GM19035 (cell line): Measurements from ENCODE around the gene ATP10A.

Experiments used
- ATAC-seq: cut with Tn5 transposase; IDR thresholded peaks from one replicate; pipeline ENCODE4 v1.9.1; 2021; ENCODE audit not compliant: unreplicated experiment

The ATP10A gene

DNA sequence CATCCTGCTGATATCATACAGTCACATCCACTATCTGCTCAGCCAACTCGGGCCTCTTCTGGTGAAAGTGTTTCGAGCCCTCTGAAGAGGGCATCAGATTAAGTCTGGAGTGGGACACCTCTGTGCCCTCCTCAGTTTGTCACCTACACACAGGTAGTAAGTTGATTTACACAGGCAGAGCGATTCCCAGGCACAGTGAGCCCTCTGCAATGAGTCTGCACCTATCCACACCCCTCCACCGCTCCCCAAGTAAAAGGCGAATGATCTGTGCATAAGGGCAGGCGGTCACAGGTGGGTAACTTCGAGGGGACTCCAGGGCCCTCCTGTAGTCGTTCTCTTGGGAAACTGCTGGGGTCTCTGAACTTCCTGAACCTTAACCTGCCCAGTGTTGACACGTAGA lies 152.0 kb downstream of the ATP10A start:
- ATAC-seq, result no peak

GRCh38 chr15:25710184-25710583 lies 152.9 kb downstream of the ATP10A start:
- no peak for ATAC-seq

GRCh38 chr15:25709437-25710159 lies 153.5 kb downstream of the ATP10A start:
- no peak for ATAC-seq

- ATAC-seq, result no peak
Observed at GRCh38 chr15:25708391-25708790, 154.7 kb downstream of the ATP10A start.

DNA sequence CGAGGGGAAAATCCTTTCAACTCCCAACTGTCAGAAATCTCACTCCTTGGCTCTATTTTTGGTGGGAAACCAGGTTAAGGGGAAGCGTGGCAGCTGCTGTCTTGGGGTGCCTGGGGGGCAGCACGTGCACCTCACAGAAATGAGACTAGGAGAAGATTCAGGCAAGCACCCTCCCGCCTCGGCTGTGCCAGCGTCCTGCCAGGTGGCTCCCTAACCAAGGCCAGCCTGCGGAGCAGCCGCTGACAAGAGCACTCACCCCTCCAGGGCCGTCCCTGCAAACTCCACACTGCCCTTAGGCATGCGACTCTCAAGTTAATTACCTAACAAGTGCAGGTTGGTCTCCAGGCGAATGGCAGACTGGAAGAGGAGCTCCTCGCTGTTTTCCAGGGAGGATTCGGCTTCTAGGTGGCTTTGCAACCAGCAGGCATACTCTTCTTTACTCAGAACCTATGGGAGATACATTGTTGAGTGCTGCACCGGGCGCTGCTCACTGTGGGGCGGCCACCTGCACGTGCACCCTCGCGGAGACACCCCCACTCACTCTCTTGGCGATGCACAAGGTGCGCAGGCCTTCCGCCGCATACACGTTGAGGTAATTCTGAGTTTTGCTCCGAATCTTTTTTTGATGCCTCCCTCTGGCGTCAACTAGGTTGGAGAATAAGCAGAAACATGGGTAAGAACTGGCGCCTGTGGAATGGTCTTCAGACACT lies 155.3 kb downstream of the ATP10A start:
- no peak for ATAC-seq

GRCh38 chr15:25706176-25706955 lies 156.8 kb downstream of the ATP10A start:
- no peak for ATAC-seq

- no peak for ATAC-seq
Observed at GRCh38 chr15:25705433-25706115, 157.6 kb downstream of the ATP10A start.

- no peak for ATAC-seq
Observed at GRCh38 chr15:25703726-25704125, 159.4 kb downstream of the ATP10A start.

DNA sequence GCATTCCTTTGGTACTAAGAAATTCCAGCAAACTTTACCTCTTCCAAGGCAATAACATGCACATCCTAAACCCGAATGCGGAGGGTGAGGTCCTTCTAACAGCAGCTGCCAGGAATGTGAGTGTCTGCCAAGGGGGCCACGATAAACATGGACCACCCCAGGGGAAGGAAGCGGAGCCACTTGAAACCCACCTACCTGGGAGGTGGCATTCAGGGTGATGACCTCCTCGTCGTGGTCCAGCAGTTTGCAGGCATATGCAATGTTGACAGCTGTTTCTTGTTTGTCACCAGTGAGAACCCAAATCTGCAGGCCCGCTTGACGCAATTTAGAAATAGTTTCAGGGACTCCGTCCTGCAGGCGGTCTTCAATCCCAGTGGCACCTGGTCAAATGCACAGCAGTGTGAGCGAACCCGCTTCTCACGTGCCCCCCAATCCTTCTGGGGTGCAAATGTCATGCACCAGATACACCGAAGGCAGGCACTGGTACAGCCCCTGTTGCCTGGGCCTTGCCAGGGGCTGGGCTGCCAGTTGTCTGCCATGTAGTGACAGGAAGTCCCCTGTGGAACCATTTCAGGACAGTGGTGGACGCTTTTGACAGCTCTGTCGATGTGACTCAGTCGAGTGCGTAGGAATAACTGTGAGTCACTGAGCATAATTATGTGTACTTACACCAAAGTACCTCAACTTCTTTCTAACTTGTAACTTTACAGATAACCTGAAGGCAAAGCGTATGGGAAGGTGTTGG lies 161.2 kb downstream of the ATP10A start:
- ATAC-seq, result no peak

- ATAC-seq, result no peak
Observed at GRCh38 chr15:25700916-25701315, 162.2 kb downstream of the ATP10A start.

GRCh38 chr15:25697586-25697985 lies 165.5 kb downstream of the ATP10A start:
- ATAC-seq, result no peak

DNA sequence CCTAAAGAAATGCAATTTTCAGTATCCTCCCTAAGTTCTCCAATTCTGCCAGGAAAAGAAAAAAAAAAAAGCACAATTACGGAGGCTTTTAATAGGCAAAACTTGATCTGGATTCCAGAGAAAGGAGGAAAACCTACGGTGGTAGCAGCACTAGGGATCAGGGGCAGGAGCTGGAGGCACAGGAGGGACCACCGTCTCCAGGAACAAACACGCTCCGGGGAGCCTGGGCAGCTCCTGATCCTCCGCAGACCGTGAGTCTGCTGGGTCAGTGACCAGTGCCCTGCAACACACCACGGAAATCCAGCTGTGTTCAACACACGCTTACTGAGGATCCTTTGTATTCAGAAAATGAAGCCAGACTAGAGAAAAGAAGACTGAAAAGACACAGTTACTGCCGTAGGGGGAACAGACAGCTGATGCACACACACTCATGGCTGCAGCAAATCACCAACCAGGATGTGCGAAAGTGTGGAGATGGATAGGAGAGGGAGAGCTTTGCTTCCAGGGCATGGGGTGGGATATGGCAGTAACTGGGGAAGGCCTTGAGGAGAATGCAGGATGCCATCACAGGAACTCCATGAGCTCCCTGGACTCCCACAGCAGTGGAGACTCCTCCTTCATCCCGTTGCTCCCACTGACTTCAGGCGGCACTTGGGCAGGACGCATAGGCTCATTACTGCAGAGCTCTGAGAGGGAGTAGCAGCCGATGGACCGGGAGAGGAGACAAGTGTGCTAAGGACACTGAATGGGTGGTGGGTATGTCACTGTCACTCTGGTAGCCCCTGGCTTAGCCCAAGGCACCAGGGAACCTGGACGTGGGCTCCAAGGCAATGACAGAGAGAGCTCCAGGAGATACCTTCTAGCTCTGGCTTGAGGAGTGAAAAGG lies 167.0 kb downstream of the ATP10A start:
- no peak for ATAC-seq

DNA sequence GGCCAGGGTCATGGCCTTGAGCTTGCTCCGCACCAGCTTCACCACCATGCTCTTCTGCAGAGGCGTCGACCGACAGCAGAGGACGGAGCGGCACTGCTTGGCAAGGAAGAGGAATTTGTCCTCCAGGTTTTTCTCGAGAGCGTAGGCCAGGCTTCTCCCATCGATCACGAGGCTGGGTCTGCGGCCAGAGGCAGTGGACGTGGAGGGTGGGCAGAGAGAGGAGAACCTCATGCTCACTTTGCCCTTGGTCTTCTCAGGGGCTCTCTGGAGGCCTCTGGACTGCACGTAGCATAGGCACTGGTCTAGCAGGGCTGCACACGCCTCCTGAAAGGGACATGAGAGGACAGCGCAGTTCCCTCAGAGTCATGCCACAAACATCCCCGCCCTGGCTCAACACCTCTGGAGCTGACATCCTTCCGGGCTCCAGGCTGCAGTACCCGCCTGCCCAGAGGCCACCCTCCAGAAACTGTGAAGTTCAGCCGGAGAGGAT lies 168.3 kb downstream of the ATP10A start:
- no peak for ATAC-seq

DNA sequence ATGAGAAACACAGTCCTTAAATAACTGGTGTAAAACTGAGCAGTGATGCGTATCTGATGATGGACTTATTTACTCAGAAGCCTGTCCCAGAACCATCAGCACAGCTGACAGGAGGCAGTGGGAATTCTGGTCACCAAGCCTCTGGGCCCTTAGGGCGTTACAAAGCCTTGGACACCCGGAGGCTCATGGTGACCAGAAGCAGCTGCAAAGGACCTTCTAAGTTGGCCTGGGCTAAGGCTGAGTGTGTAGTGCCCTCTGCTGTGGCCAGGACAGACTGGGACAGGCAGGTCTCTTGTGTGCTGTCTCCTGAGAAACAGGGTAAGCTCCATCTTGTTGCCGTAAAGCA lies 168.9 kb downstream of the ATP10A start:
- no peak for ATAC-seq

- ATAC-seq, result no peak
Observed at GRCh38 chr15:25693321-25694238, 169.5 kb downstream of the ATP10A start.

GRCh38 chr15:25691544-25692430 lies 171.3 kb downstream of the ATP10A start:
- ATAC-seq, result no peak
